Activated CD8-positive, alpha-beta memory T cell treated with anti-CD3 and anti-CD28 coated beads, Interleukin-2, amount 50 U/mL, for 4 hours (primary cell): Measurements from ENCODE around the gene CAST.
A peak's percentile ranks its signal among the peaks of the same experiment; 100 is the strongest.

ENCODE experiments used
- DNase-seq: peaks from one replicate; pipeline ENCODE4 v3.0.0-alpha.2; 2020

CAST gene

GRCh38 chr5:96648023-96648422 lies 14.2 kb upstream of the CAST start:
- no peak for DNase-seq

GRCh38 chr5:96648593-96648992 lies 13.6 kb upstream of the CAST start:
- DNase-seq, result no peak

GRCh38 chr5:96649251-96649662 lies 12.9 kb upstream of the CAST start:
- DNase-seq, result no peak

GRCh38 chr5:96649681-96650540 lies 12.3 kb upstream of the CAST start:
- DNase-seq, result no peak

- no peak for DNase-seq
These were observed 11.1 kb upstream of the CAST start for GRCh38 chr5:96651047-96651446.

- no peak for DNase-seq
These were observed 10.0 kb upstream of the CAST start for GRCh38 chr5:96651948-96652753.

GRCh38 chr5:96652769-96653454 lies 9.3 kb upstream of the CAST start:
- DNase-seq, result no peak

GRCh38 chr5:96654209-96654608 lies 8.0 kb upstream of the CAST start:
- no peak for DNase-seq

- no peak for DNase-seq
These were observed 7.1 kb upstream of the CAST start for GRCh38 chr5:96655085-96655484.

- no peak for DNase-seq
These were observed 6.7 kb upstream of the CAST start for GRCh38 chr5:96655506-96655905.

- peak; percentile 37 for DNase-seq
These were observed 5.1 kb upstream of the CAST start for GRCh38 chr5:96657068-96657467.

- DNase-seq, result no peak
These were observed 3.9 kb upstream of the CAST start for GRCh38 chr5:96658272-96658671.

- no peak for DNase-seq
These were observed 3.0 kb upstream of the CAST start for GRCh38 chr5:96659170-96659569.

- DNase-seq, result peak; percentile 19
These were observed 963 bp upstream of the CAST start for GRCh38 chr5:96660971-96661854.

- DNase-seq, result peak; percentile 84
These were observed 746 bp downstream of the CAST start for GRCh38 chr5:96662725-96663518.

GRCh38 chr5:96663608-96664007 lies 1.4 kb downstream of the CAST start:
- DNase-seq, result no peak

- DNase-seq, result no peak
These were observed 2.5 kb downstream of the CAST start for GRCh38 chr5:96664669-96665068.

- no peak for DNase-seq
These were observed 6.5 kb downstream of the CAST start for GRCh38 chr5:96668725-96669124.

- DNase-seq, result no peak
These were observed 7.7 kb downstream of the CAST start for GRCh38 chr5:96669909-96670308.

GRCh38 chr5:96671441-96671840 lies 9.3 kb downstream of the CAST start:
- no peak for DNase-seq

- no peak for DNase-seq
These were observed 11.0 kb downstream of the CAST start for GRCh38 chr5:96673127-96673526.

GRCh38 chr5:96675882-96676281 lies 13.7 kb downstream of the CAST start:
- DNase-seq, result no peak
